Measurements from ENCODE around the gene TMBIM1.
"Not testable (repeated sequence)": the region's sequence is repeated elsewhere in the genome, so short reads cannot be mapped to it uniquely, and the experiment has no call there.

TMBIM1 gene

DNA sequence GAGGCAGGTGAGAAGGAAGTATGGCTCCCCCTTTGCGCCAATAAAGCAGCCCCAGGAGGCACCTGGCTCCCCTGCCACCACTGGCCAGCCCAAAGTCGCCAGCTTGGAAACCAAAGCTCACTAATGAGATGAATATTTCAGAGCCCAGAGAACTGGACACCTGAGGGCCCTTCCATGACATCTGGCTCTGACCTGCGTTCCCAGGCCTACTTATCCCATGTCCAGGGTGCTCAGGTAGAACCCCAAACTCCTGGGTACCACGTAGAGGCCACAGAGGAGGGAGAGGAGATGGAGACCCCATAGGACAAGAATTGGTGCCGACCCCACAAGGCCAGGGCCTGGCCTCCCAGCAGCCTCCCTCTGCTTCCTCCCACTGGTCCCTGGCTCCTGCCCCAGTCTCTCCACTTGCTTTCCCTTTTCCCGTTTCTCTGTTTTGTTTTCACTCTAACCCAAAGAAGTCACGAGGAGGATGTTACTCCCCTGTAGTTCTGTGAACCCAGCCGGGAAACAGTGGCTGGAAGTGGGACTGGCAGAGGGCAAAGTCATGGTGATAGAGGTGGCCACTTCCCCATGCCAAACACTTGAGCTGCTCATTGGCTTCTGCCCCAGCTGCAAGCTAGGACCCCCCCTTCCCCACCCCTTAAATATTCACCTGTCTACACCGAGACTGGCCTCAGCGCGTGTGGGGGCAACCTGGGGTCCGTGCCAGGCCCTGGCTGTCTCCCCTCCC is 820 bp downstream of the TMBIM1 start:
- no peak for DNase-seq (ENCODE audit: low read depth)

DNA sequence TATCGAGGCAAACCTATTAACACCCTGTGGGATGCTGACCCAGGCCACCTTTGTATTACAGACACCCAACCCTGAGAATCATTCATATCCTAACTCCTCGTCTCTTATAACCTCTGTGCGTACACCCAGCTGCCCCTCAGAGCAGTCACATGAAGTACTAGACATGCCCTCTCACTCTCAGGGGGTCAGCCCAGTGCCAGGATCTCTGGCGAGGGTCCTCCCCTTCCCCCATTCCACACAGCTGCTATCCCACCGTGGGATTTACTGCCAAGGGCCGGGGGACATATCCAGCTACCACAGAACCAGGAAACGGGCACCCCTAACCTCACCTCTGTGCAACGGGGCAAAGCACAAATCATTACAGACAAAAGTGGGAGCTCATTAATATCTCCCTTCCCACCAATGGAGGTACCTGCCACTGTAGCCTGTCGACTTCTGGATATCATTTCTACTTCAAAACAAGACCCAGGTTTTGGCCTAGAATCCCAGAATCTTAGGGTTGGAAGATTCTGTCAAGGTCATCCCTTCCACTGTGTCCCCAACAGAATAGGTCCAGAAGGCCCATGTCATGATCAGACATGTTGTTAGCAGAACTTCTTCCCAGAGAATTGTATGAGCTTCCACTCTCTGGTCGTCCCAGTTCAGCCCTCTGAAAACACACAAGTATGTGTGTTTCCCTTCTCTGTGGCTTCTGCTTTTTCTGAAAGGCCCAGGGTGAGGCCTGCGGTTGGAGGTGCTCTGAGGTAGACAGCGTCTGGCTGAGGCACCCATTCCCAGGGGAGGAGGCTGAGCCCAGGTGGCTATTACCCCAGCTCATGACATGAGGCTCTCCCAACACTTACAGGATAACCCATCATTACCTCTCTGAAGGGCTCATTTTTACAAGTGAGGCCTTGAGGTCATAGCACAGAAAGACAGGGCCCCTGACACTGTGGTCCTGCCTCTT is 1.7 kb downstream of the TMBIM1 start:
- no peak for DNase-seq (ENCODE audit: low read depth)

DNA sequence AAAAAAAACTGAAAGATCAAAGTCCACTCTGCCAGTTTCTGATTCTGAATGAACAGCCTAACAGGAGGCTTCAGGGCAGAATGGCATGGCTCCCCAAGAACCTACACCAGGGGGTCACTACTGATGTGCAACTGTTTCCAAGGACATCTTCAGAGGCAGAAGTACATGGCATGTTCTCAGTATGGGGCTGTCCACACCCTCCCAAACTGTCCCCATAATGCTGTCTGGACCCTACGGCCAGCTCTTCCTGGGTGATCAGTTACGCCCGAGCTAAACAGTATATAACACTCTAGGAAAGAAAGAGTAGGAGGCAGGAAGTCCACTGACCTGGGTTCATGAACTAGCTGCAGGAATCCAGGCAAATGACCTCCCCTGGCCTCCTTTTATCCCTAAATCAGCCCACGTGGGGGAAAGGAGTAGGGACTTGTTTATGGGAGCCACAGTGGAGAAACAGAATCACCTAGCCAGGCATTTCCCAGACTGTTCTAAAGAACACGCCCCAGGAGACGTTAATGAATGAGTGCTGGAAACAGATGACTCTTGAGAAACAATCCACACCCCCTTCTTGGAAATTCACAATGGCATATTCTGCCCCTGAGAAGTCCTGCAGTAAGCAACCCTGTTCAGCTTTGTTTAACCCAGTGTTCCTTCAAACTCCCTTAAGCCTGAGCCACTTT is 2.5 kb downstream of the TMBIM1 start:
- DNase-seq (ENCODE audit: low read depth): no peak

DNA sequence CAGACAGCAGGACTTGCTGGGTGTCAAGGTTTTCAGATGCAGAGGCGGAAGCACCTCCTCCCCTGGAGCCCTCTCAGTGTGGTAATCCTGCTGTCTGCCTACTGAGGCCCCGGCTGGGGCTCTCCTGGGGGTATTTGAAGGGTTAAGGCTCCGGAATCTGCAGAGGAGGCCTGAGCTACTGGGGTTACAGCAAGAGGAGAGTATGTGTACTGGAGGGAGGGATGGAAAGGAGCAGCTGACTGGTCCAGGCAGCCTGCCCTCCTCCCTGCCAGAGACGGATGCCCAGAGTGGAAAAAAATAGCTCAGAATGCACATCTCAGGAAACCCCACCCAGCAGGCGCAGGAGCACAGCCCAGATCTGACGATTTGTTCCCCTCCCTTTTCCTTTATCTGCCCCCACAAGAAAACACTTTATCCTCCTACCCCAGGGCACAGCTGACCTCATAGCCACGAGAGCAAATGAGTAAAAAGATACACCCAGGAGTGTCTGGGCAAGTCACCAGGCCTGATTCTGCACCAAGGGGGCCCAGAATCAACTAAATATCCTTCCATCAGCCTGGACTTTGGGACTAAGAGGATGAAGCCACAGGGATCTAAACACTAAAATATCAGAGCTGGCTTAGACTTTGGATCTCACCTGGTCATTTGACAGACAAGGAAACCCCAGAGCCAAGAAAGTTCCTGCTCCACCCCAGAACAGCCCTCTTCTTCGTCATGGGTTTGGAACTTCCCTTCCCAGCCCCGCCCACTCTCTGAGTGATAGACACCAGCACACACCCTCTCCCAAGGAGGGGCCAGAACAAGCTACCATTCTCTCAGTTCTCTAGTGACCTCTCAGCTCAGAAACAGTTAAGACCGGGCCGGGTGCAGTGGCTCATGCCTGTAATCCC is 5.5 kb downstream of the TMBIM1 start:
- DNase-seq (ENCODE audit: low read depth): peak; percentile 95

DNA sequence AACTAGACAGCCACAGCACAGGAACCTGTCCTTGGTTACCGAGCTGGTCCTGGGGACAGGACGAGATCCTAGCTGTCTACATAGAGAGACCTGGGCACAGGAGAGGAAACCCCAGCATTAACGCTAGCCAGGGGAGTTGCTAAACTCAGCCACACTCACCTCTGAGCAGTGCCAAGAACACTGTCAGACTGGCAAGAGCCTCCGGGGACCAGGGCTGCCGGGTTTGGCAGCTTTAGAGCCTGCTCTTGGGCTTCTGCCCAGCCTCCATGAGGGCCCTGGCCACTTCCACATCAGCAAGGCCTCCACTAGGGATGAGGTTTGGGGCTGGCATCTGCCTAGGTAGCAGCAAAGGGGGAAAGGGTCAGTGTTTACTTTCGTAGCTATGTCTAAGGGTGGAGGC is 6.7 kb downstream of the TMBIM1 start:
- peak; percentile 68 for DNase-seq (ENCODE audit: low read depth)

DNA sequence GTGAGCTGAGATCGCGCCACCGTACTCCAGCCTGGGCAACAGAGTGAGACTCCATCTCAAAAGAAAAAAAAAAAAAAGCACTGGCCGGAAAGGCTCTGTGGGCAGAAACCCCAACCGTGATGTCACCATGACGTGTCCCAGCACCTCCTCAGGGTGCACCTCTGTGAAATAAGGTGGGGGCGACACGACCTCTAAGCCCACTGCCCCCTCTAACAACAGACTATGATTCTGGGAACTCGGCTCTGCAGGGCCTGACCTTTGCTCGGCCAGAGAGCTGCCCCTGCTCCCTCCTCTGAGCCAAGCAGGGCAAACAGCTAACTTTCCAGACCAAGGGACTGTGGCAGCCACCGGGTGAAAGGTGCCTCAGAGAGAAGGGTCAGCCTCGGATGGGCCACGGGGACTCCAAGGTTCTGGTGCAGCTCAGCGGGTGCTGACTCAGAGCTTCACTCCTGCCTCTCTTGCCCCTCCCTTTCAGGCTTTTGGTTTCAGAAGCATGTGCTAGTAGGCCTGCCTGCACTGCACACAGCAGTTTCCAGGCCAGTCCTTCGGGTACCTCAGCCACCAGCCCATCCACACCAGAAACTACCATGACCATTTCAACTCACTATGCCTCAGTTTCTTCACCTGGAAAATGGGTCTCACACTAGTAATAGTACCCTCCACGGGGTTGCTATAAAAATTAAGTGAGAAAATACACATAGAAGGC is 8.0 kb downstream of the TMBIM1 start:
- no peak for DNase-seq (ENCODE audit: low read depth)

DNA sequence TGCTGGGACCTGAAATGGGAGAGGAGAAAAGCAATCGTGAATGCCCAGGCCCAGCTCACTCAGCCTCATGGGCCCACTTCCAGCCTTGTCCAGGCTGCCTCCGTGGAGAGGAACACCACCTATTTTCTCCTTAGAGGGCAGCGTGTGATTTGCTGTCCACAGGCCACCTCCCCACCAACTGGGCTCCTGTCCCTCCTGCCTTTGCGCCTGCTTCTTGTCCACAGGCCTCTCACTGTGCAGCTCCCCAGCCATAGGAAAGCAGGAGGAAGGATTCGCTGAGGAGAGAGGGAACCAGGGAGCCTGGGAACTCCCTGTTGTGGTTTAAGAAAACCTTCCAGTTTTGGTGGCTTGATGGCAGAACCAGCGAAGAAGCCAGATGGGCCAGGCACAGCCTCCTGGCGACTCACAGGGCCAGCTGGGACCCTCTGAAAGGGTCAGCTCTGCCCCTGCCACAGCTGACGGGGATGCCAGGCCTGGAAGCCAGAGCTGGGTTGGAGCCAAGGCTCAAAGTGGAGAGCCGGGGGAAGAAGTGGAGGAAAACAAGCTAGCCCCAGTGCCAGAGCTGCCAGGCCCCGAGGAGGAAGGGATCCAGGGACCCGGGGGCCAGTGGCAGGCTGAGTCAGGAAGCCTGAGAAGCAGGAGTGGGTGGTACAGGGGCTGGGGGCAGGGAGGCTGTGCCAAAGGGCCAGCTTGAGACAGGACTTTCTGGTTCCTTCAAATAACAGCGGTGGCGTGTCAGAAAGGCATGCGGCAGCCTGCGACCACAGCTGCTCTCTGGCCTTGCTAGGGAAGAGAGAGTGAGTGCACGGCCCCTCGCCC is 9.9 kb downstream of the TMBIM1 start:
- no peak for DNase-seq (ENCODE audit: low read depth)

DNA sequence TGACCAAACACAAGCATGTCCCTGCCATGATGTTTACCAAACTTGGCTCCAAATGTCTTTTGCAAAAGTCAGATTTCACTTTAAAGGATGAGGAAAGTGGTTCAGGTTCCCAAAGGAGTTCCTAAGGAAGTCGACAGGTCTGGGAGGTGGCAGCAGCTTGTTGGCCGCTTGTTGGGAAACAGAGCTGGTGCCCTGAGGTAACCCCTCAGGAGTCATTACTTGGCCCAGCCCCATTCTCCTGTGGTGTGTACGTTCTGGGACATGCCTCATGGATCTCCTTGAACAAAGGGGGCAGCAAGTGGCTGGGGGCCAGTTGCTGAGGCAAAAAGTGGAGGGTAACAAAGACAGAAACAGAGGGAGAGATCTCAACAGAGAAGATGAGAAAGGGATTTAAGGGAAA is 10.9 kb downstream of the TMBIM1 start:
- no peak for DNase-seq (ENCODE audit: low read depth)

DNA sequence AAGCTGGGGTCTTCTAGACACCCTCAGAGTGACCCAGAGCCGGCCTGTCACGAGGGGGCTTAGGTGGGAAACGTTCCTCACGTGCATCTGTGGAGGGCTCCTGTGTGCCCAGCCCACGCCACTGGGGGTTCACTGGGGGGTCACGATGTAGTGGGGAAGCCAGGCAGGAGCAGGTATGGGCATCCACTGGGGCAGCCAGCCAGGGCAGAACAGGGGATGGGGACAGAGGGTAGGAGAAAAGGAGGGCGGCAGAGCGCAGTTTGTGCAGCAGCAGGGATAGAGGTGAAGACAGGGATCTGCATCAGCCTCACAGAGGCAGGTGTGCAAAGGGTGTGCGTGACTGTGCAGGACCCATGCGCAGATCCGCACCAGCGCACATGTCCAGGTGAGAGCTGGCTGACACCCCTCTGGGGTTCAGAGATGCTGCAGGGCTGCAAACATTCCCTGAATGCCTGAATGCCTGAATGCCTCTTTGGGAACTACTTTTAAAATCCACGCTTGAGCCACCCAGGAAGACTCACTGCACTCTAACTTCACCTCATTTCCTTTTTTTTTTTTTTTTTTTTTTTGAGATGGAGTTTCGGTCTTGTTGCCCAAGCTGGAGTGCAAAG is 11.9 kb downstream of the TMBIM1 start:
- DNase-seq (ENCODE audit: low read depth): no peak

DNA sequence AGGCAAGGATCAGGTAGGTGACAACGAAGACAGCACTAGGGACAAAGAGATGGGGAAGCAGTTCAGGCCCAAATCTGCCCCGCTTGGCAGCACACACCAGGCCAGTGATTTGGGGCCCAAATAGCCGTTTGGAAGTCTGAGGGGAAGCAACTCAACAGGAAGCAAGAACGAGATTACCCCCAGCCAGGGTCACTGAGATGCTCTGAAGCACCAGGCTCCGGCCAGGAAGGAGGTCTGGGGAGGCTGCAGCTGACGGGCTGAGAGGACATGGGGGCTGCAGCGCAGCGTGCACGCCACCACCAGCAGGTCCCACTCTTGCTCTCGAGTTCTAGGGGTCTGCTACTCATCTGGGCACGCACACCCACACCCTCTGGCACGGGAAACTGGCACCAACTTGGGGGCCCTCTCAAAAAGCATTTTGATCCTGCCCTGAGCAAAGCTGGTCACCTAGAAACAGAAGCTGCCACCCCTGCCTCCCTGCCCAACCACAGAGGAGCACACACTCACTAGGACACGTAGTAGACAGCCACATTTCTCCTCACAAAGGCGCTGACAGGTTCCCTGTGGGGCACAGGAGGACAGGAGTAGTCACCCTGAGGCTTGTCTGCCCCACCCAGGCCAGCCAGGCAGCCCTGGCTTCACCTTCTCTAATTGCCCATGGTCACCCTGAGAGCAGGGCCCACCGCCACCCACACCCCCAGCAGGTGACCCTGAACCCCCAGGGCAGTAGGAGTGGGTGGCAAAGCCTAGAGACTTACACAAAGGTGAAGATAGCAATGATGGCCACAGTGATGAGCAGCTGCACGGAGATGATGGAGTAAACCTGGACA is 13.6 kb downstream of the TMBIM1 start:
- no peak for DNase-seq (ENCODE audit: low read depth)

DNA sequence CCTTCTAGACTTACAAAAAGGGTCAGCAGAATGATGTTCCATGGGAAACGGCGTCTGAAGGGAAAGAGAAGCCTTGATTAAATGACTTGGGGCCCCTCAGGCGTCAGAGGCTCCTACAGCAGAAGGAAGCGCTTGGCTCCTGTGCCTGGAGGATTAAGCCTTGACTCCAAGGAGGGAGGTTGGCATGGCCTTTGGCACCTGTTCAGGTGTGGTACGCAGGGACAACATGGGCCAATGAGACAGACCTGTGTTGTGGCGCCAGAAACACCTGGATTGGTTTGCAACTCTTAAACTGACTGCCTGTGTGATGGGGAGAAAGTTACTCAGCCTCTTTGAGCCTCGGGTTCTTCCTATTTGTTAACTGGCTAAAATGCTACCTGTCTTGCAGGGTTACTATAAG is 14.4 kb downstream of the TMBIM1 start:
- no peak for DNase-seq (ENCODE audit: low read depth)

DNA sequence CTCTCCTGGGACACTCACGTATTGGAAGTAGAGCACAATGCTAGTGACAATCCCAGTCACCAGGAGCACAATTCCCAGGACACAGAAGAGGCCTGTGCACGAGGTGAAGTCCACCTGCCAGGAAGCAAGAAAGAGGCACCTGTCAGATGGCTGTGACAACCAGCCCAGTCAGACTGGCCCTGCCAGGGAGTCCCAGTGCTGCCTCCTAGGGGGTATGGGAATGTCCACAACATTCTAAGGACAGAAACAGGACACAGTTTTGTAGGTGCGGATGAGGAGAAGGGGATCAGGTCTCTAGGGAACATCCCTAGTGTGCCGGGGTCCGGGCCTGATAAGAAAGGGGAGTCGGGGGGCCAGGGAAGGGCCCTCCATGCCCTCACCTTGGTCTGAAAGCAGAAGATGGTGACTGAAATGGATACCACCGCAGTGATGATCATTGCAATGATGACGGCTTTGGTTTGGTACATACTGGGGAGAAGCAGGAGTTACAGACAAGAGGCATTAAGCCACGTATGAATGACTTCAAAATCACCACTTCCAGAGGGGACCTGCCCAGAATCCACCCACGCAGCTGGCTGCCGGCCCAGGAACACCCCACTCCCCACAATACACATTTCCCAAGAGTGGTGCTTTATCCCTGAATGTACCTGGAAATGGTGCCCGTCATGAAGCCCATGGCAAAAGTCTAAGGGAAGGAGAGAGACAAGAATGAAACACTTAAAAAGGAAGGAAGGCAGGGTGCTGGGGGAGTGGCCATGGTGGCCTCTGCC is 15.1 kb downstream of the TMBIM1 start:
- DNase-seq (ENCODE audit: low read depth): no peak

DNA sequence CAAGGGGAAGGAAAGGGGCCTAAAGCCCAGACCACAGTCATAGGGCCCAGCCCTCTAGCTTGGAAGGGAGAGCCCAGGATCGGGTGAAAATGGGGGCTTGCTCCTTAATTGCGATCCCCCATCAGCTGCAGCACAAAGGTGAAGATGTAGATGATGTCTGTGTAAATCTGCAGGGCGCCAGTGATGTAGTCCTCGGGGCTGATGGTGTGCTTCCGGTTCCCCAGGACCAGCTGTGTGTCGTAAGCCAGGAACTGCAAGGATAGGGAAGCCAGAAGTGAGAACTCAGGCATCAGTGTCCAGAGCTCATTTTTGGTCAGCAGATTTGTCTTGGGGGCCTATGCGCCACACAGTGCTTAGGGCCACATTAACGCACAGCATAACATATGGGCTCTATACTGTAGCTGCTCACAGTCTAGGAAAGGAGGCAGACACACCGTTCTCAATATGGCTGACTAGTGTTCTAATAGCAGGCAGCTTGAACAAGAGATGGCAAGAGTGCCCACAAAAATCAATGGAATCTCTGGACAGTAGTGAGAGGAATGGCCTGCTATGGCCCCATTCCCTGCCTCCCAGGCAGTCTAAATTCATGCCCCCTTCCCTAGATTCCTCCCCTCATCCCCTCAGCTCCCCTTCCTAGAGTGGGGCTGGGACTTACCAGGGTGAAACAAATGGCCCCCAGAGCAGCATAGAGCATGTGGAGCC is 16.8 kb downstream of the TMBIM1 start:
- no peak for DNase-seq (ENCODE audit: low read depth)

DNA sequence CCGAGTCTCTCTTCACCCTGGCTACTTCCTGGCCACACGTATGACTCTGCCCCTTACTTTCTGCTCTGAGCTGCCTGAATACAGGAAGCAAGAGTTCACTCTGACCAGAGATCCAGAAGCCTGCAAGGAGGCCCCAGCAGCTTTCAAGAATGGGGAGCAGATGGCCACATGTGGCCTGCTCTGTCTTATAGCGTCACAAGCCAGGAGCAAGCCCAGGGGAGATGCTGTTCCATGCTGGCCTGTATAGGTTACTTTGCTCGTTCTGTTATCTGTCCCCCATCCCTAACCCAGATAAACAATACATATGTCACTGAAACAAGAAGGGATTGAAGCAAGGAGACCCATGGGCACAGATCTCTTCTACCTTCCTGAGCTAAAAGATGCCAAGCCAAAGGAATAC is 17.7 kb downstream of the TMBIM1 start:
- DNase-seq (ENCODE audit: low read depth): no peak

DNA sequence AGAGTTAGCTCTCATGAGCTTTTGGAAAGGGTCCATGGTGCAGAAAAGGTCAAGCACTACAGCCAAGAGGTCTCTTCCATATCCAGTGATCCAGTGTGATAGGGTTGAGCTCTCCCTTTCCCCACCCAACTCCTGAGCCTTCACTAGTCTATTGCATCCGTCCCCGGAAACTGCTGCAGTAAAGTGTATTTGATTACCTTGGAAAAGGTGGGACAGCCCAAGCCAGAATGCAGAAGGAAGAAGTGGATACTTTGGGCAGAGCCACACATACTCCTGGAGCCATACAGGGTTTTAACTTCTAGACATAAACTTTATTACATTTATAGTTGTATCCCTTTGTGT is 18.4 kb downstream of the TMBIM1 start:
- DNase-seq (ENCODE audit: low read depth): no peak

DNA sequence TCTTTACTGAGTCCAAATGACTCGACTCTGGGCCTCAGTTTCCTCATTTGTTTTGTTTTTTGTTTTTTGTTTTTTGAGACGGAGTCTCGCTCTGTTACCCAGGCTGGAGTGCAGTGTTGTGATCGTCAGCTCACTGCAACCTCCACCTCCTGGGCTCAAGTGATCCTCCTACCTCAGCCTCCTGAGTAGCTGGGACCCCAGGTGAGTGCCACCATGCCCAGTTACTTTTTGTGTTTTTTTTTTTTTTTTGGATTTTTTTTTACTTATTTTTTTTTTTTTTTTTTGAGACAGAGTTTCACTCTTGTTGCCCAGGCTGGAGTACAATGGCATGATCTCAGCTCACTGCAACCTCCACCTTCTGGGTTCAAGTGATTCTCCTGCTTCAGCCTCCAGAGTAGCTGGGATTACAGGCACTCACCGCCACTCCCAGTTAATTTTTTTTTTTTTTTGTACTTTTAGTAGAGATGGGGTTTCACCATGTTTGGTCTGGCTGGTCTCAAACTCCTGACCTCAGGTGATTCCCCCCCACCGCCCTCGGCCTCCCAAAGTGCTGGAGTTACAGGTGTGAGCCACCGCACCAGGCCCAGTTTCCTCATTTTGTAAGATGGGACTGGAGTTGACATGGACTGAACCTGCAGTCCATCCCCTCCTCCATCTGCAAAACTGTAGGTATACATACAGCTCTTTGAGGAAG is 18.9 kb downstream of the TMBIM1 start:
- not testable (repeated sequence) for DNase-seq (ENCODE audit: low read depth)

Data from fibroblast of the conjunctiva (primary cell).